ENCODE results near the gene FRMD1. TPM values are rescaled to one million over a fixed set of nuclear protein-coding genes. Genes with fewer than 3 reads are reported as not detected.

Gene FRMD1
- total RNA-seq, 1 donor from 2014 or later, result not detected

DNA sequence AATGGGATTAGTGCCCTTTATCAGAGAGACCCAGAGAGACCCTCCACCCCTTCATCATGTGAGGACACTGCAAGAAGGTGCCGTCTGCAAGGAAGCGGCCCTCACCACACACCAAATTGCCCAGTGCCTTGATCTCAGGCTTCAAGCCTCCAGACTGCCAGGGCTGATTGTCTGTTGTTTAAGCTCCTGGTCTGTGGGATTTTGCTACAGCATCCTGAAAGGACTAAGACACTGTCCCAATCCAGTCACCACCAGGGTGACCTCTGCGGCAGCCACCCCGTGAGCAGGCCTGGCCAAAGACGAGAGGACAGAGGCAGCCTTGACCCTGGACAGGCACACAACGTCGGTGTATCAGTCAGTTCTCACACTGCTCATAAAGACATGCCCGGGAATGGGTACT, 13.5 kb upstream of the FRMD1 start:
- Mint-ChIP-seq H3K9me3 (peaks cover 3% of the 10 kb centered on the region), H3K4me3 (no peak overlapping the region), H3K27ac (peak overlapping the region; percentile 48), H3K4me1 (peaks cover 41% of the 10 kb centered on the region), H3K27me3 (ENCODE audit: insufficient read depth, low read depth) (peaks cover 14% of the 10 kb centered on the region), H3K36me3 (no peaks in the 10 kb centered on the region)
- H3K9me3 ChIP-seq (ENCODE audit: low read depth), result no peaks in the 10 kb centered on the region
- H3K36me3 ChIP-seq, result no peaks in the 10 kb centered on the region
- no peak for DNase-seq (ENCODE audit: low spot score)
- no peaks in the 10 kb centered on the region for H3K79me2 ChIP-seq (ENCODE audit: low read depth)
- H4K20me1 ChIP-seq (ENCODE audit: low read depth), result no peaks in the 10 kb centered on the region
- no peak overlapping the region for H3K27ac ChIP-seq
- TF ChIP-seq EZH2 (IDR thresholded peaks at IDR 0.05) (no peak), EZH2phosphoT487 (IDR thresholded peaks at IDR 0.05) (no peak)
- TF ChIP-seq, protein P1, sequence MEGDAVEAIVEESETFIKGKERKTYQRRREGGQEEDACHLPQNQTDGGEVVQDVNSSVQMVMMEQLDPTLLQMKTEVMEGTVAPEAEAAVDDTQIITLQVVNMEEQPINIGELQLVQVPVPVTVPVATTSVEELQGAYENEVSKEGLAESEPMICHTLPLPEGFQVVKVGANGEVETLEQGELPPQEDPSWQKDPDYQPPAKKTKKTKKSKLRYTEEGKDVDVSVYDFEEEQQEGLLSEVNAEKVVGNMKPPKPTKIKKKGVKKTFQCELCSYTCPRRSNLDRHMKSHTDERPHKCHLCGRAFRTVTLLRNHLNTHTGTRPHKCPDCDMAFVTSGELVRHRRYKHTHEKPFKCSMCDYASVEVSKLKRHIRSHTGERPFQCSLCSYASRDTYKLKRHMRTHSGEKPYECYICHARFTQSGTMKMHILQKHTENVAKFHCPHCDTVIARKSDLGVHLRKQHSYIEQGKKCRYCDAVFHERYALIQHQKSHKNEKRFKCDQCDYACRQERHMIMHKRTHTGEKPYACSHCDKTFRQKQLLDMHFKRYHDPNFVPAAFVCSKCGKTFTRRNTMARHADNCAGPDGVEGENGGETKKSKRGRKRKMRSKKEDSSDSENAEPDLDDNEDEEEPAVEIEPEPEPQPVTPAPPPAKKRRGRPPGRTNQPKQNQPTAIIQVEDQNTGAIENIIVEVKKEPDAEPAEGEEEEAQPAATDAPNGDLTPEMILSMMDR (IDR thresholded peaks at IDR 0.05), result no peak
- no peak overlapping the region for H3K4me2 ChIP-seq
- no peak overlapping the region for H3K4me3 ChIP-seq
- H3K27me3 ChIP-seq, result no peaks in the 10 kb centered on the region
- H3K9ac ChIP-seq, result no peak overlapping the region
- H2AFZ ChIP-seq (replicated peaks), result no peak overlapping the region
- peaks cover 8% of the 10 kb centered on the region for H3F3A ChIP-seq (ENCODE audit: low read depth)
- H3K4me1 ChIP-seq, result peaks cover 28% of the 10 kb centered on the region

- H3K9me3 ChIP-seq (ENCODE audit: low read depth), result no peaks in the 10 kb centered on the region
- H3K4me1 Mint-ChIP-seq, result peaks cover 50% of the 10 kb centered on the region
- H3K36me3 ChIP-seq, result no peaks in the 10 kb centered on the region
- H3K27me3 ChIP-seq, result no peaks in the 10 kb centered on the region
- no peak overlapping the region for H3K4me3 ChIP-seq
- no peak overlapping the region for H3K4me3 Mint-ChIP-seq
- no peak for DNase-seq (ENCODE audit: low spot score)
- H3K9me3 Mint-ChIP-seq, result peaks cover 3% of the 10 kb centered on the region
- H3K4me2 ChIP-seq, result no peak overlapping the region
- TF ChIP-seq EZH2phosphoT487 (IDR thresholded peaks at IDR 0.05) (no peak), EZH2 (IDR thresholded peaks at IDR 0.05) (no peak)
- TF ChIP-seq, protein P1 (IDR thresholded peaks at IDR 0.05), result no peak
- no peaks in the 10 kb centered on the region for H3K79me2 ChIP-seq (ENCODE audit: low read depth)
- H3K27ac ChIP-seq, result no peak overlapping the region
- H3K27me3 Mint-ChIP-seq (ENCODE audit: insufficient read depth, low read depth), result peaks cover 14% of the 10 kb centered on the region
- H3F3A ChIP-seq (ENCODE audit: low read depth), result peaks cover 8% of the 10 kb centered on the region
- H3K4me1 ChIP-seq, result peaks cover 30% of the 10 kb centered on the region
- no peaks in the 10 kb centered on the region for H4K20me1 ChIP-seq (ENCODE audit: low read depth)
- no peak overlapping the region for H2AFZ ChIP-seq (replicated peaks)
- H3K9ac ChIP-seq, result no peak overlapping the region
- no peaks in the 10 kb centered on the region for H3K36me3 Mint-ChIP-seq
- peak overlapping the region; percentile 44 for H3K27ac Mint-ChIP-seq
Measured at GRCh38 chr6:168091381-168092264, 12.6 kb upstream of the FRMD1 start.

GRCh38 chr6:168090706-168091105, 11.7 kb upstream of the FRMD1 start:
- peaks cover 11% of the 10 kb centered on the region for H3K27me3 Mint-ChIP-seq (ENCODE audit: insufficient read depth, low read depth)
- peak overlapping the region; percentile 38 for H3K4me3 Mint-ChIP-seq
- no peak for DNase-seq (ENCODE audit: low spot score)
- H4K20me1 ChIP-seq (ENCODE audit: low read depth), result no peaks in the 10 kb centered on the region
- peaks cover 30% of the 10 kb centered on the region for H3K4me1 ChIP-seq
- peak overlapping the region; percentile 83 for H3K27ac Mint-ChIP-seq
- no peaks in the 10 kb centered on the region for H3K9me3 ChIP-seq (ENCODE audit: low read depth)
- TF ChIP-seq, protein P1 (IDR thresholded peaks at IDR 0.05), result no peak
- H3K27ac ChIP-seq, result no peak overlapping the region
- peaks cover 8% of the 10 kb centered on the region for H3F3A ChIP-seq (ENCODE audit: low read depth)
- peaks cover 3% of the 10 kb centered on the region for H3K9me3 Mint-ChIP-seq
- no peaks in the 10 kb centered on the region for H3K36me3 Mint-ChIP-seq
- no peak overlapping the region for H3K4me2 ChIP-seq
- no peak overlapping the region for H2AFZ ChIP-seq (replicated peaks)
- no peak overlapping the region for H3K9ac ChIP-seq
- no peaks in the 10 kb centered on the region for H3K79me2 ChIP-seq (ENCODE audit: low read depth)
- H3K36me3 ChIP-seq, result no peaks in the 10 kb centered on the region
- H3K27me3 ChIP-seq, result no peaks in the 10 kb centered on the region
- peaks cover 50% of the 10 kb centered on the region for H3K4me1 Mint-ChIP-seq
- H3K4me3 ChIP-seq, result no peak overlapping the region

Data from neural progenitor cell (in vitro differentiated cells).